SK-N-SH treated with all-trans-retinoic acid at 6 μM for 48 hours (cell line): ENCODE data around the gene SLC33A1.

Source experiments
- ATAC-seq: fragments of 200-7000 bp; cut with Tn5 transposase; 3 replicates; pipeline ENCODE4 v1.9.1; 2020; ENCODE audit warnings: mild to moderate bottlenecking, moderate library complexity
- ARNTL ChIP-seq: fragments of 450-650 bp; formaldehyde crosslinking; IDR thresholded peaks from 2 replicates; pipeline ENCODE4 v1.5.0; 2020; ENCODE audit warnings: low read depth, mild to moderate bottlenecking, moderate library complexity, borderline replicate concordance
- BACH2 ChIP-seq: fragments of 250-450 bp; sonication (Bioruptor Pico); IDR thresholded peaks from 2 replicates; pipeline ENCODE4 v1.9.0; 2021; ENCODE audit warnings: mild to moderate bottlenecking, borderline replicate concordance
- CSDC2 ChIP-seq: fragments of 250-450 bp; sonication (Bioruptor Pico); IDR thresholded peaks from 2 replicates; pipeline ENCODE4 v1.5.0; 2020; ENCODE audit warnings: mild to moderate bottlenecking, moderate library complexity
- ESRRG ChIP-seq: fragments of 250-450 bp; sonication (Bioruptor Pico); IDR thresholded peaks from 2 replicates; pipeline ENCODE4 v1.6.1; 2021; ENCODE audit warnings: mild to moderate bottlenecking
- ISL1 ChIP-seq: fragments of 250-450 bp; sonication (Bioruptor Pico); IDR thresholded peaks from 2 replicates; pipeline ENCODE4 v2.1.2; 2022; ENCODE audit warnings: mild to moderate bottlenecking, moderate library complexity
- PPARA ChIP-seq: fragments of 250-450 bp; sonication (Bioruptor Pico); IDR thresholded peaks from 2 replicates; pipeline ENCODE4 v1.5.0; 2020; ENCODE audit warnings: mild to moderate bottlenecking, borderline replicate concordance
- RARB ChIP-seq: fragments of 250-450 bp; sonication (Bioruptor Pico); IDR thresholded peaks from 2 replicates; pipeline ENCODE4 v1.8.0; 2021; ENCODE audit warnings: mild to moderate bottlenecking, moderate library complexity
- SNAI2 ChIP-seq: fragments of 250-450 bp; sonication (Bioruptor Pico); IDR thresholded peaks from 2 replicates; pipeline ENCODE4 v1.5.0; 2020; ENCODE audit warnings: mild to moderate bottlenecking, moderate library complexity
- TCF4 ChIP-seq: fragments of 250-450 bp; sonication (Bioruptor Pico); IDR thresholded peaks from 2 replicates; pipeline ENCODE4 v1.8.0; 2021; ENCODE audit warnings: mild to moderate bottlenecking, moderate library complexity, borderline replicate concordance
- TOX ChIP-seq: fragments of 250-450 bp; sonication (Bioruptor Pico); IDR thresholded peaks from 2 replicates; pipeline ENCODE4 v1.8.0; 2021; ENCODE audit warnings: mild to moderate bottlenecking, moderate library complexity, borderline replicate concordance
- ZC3H10 ChIP-seq: fragments of 250-450 bp; sonication (Bioruptor Pico); IDR thresholded peaks from 2 replicates; pipeline ENCODE4 v1.5.1; 2021; ENCODE audit warnings: mild to moderate bottlenecking, moderate library complexity
- ZFP30 ChIP-seq: fragments of 450-650 bp; formaldehyde crosslinking; IDR thresholded peaks from 2 replicates; pipeline ENCODE4 v1.5.0; 2022; ENCODE audit warnings: mild to moderate bottlenecking, moderate library complexity
- ZNF565 ChIP-seq: fragments of 450-650 bp; formaldehyde crosslinking; conservative IDR thresholded peaks from 2 replicates; pipeline ENCODE4 v1.5.0; 2020; ENCODE audit warnings: low read depth, mild to moderate bottlenecking, moderate library complexity
- ZNF70 ChIP-seq: fragments of 450-650 bp; formaldehyde crosslinking; IDR thresholded peaks from 2 replicates; pipeline ENCODE4 v1.5.0; 2020; ENCODE audit warnings: mild to moderate bottlenecking, moderate library complexity
- ZNF8 ChIP-seq: fragments of 450-650 bp; formaldehyde crosslinking; IDR thresholded peaks from 2 replicates; pipeline ENCODE4 v1.5.0; 2020; ENCODE audit warnings: mild to moderate bottlenecking, moderate library complexity
- TF ChIP-seq, protein P1 (sequence below): fragments of 250-450 bp; sonication (Bioruptor Pico); IDR thresholded peaks from 2 replicates; pipeline ENCODE4 v1.5.0; 2020; ENCODE audit warnings: mild to moderate bottlenecking, moderate library complexity
- TF ChIP-seq, protein P2 (sequence below): fragments of 250-450 bp; sonication (Bioruptor Pico); IDR thresholded peaks from 2 replicates; pipeline ENCODE4 v1.5.1; 2020; ENCODE audit warnings: low read depth, mild to moderate bottlenecking, moderate library complexity
- TF ChIP-seq, protein P3 (sequence below): fragments of 250-450 bp; sonication (Bioruptor Pico); IDR thresholded peaks from 2 replicates; pipeline ENCODE4 v1.8.0; 2021; ENCODE audit warnings: low read depth, mild to moderate bottlenecking, moderate library complexity, borderline replicate concordance
- TF ChIP-seq, protein P4 (sequence below): fragments of 250-450 bp; sonication (Bioruptor Pico); IDR thresholded peaks from 2 replicates; pipeline ENCODE4 v1.8.0; 2020; ENCODE audit warnings: mild to moderate bottlenecking, moderate library complexity, borderline replicate concordance

Gene SLC33A1

DNA sequence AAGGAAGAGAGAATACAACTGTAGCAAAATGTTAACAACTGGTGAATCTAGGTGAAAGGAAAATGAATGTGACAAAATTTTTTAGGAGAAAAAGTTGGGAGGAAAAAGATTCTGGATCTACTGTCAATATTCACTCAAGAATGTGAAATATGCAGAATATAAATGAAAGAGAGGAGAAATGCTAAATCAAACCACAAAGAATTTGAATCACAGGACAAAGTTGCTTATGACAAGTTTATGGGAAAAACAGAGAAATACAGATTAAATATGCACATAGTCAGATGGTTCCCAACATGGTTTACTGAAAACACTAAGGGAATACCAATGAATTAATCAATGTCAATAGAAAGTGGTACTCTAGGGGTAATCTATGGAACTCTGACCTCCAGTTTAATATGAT lies 75.8 kb downstream of the SLC33A1 start:
- TF ChIP-seq ZNF565 (CRISPR knock-in tag) (no peak), ZFP30 (CRISPR knock-in tag) (no peak), ESRRG (no peak), ZNF8 (CRISPR knock-in tag) (no peak), TOX (CRISPR knock-in tag) (no peak), RARB (CRISPR knock-in tag) (no peak), TCF4 (CRISPR knock-in tag) (no peak), ISL1 (CRISPR knock-in tag) (no peak), ZC3H10 (CRISPR knock-in tag) (no peak), ZNF70 (CRISPR knock-in tag) (no peak), ARNTL (CRISPR knock-in tag) (no peak)
- TF ChIP-seq, protein P1, sequence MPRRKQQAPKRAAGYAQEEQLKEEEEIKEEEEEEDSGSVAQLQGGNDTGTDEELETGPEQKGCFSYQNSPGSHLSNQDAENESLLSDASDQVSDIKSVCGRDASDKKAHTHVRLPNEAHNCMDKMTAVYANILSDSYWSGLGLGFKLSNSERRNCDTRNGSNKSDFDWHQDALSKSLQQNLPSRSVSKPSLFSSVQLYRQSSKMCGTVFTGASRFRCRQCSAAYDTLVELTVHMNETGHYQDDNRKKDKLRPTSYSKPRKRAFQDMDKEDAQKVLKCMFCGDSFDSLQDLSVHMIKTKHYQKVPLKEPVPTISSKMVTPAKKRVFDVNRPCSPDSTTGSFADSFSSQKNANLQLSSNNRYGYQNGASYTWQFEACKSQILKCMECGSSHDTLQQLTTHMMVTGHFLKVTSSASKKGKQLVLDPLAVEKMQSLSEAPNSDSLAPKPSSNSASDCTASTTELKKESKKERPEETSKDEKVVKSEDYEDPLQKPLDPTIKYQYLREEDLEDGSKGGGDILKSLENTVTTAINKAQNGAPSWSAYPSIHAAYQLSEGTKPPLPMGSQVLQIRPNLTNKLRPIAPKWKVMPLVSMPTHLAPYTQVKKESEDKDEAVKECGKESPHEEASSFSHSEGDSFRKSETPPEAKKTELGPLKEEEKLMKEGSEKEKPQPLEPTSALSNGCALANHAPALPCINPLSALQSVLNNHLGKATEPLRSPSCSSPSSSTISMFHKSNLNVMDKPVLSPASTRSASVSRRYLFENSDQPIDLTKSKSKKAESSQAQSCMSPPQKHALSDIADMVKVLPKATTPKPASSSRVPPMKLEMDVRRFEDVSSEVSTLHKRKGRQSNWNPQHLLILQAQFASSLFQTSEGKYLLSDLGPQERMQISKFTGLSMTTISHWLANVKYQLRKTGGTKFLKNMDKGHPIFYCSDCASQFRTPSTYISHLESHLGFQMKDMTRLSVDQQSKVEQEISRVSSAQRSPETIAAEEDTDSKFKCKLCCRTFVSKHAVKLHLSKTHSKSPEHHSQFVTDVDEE (CRISPR knock-in tag) = no peak
- TF ChIP-seq, protein P2, sequence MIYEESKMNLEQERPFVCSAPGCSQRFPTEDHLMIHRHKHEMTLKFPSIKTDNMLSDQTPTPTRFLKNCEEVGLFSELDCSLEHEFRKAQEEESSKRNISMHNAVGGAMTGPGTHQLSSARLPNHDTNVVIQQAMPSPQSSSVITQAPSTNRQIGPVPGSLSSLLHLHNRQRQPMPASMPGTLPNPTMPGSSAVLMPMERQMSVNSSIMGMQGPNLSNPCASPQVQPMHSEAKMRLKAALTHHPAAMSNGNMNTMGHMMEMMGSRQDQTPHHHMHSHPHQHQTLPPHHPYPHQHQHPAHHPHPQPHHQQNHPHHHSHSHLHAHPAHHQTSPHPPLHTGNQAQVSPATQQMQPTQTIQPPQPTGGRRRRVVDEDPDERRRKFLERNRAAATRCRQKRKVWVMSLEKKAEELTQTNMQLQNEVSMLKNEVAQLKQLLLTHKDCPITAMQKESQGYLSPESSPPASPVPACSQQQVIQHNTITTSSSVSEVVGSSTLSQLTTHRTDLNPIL (CRISPR knock-in tag) = no peak

DNA sequence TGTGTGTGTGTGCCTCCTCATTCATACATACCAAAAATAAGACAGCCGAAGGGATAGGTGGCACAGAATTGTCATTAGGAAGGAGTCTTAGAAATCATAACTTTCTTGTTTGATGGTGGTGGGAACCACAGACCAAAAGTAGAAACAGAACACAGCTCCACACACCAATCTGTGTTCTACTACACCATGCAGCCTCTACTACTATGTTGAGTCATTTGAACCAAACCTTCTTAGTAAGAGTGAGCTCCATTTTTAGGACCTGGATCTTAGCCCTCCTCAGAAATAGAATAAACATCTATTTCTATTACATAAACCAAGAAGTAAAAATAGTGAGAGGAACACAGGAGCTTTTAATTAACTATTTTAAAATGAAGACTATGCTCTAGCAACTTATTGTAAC lies 81.4 kb downstream of the SLC33A1 start:
- TF ChIP-seq ESRRG = no peak
- no peak for ATAC-seq

More for the DNA sequence above, 75.8 kb downstream of the SLC33A1 start:
- no peak for ATAC-seq

DNA sequence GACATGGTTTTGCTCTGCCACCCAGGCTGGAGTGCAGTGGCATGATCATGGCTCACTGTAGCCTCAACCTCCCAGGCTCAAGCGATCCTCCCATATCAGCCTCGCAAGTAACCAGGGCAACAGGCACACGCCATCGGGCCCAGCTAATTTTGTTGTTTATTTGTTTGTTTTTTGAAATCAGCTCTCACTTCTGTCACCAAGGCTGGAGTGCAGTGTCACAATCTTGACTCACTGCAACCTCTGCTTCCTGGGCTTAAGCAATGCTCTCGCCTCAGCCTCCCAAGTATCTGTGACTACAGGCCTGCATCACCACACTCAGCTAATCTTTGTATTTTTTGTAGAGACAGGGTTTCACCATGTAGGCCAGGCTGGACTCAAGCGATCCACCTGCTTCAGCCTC lies 83.1 kb downstream of the SLC33A1 start:
- no peak for ATAC-seq

More for the DNA sequence above, 83.1 kb downstream of the SLC33A1 start:
- TF ChIP-seq, protein P3, sequence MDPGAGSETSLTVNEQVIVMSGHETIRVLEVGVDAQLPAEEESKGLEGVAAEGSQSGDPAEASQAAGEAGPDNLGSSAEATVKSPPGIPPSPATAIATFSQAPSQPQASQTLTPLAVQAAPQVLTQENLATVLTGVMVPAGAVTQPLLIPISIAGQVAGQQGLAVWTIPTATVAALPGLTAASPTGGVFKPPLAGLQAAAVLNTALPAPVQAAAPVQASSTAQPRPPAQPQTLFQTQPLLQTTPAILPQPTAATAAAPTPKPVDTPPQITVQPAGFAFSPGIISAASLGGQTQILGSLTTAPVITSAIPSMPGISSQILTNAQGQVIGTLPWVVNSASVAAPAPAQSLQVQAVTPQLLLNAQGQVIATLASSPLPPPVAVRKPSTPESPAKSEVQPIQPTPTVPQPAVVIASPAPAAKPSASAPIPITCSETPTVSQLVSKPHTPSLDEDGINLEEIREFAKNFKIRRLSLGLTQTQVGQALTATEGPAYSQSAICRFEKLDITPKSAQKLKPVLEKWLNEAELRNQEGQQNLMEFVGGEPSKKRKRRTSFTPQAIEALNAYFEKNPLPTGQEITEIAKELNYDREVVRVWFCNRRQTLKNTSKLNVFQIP (CRISPR knock-in tag) = no peak
- TF ChIP-seq, protein P2 (CRISPR knock-in tag) = no peak
- TF ChIP-seq CSDC2 (CRISPR knock-in tag) (no peak), BACH2 (CRISPR knock-in tag) (no peak), TCF4 (CRISPR knock-in tag) (no peak), ZNF70 (CRISPR knock-in tag) (no peak), SNAI2 (no peak), TOX (CRISPR knock-in tag) (no peak), ARNTL (CRISPR knock-in tag) (no peak), PPARA (CRISPR knock-in tag) (no peak), ISL1 (CRISPR knock-in tag) (no peak), ESRRG (no peak), RARB (CRISPR knock-in tag) (no peak), ZNF8 (CRISPR knock-in tag) (no peak), ZC3H10 (CRISPR knock-in tag) (no peak)
- TF ChIP-seq, protein P4, sequence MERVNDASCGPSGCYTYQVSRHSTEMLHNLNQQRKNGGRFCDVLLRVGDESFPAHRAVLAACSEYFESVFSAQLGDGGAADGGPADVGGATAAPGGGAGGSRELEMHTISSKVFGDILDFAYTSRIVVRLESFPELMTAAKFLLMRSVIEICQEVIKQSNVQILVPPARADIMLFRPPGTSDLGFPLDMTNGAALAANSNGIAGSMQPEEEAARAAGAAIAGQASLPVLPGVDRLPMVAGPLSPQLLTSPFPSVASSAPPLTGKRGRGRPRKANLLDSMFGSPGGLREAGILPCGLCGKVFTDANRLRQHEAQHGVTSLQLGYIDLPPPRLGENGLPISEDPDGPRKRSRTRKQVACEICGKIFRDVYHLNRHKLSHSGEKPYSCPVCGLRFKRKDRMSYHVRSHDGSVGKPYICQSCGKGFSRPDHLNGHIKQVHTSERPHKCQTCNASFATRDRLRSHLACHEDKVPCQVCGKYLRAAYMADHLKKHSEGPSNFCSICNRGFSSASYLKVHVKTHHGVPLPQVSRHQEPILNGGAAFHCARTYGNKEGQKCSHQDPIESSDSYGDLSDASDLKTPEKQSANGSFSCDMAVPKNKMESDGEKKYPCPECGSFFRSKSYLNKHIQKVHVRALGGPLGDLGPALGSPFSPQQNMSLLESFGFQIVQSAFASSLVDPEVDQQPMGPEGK (CRISPR knock-in tag) = no peak
